ENCODE results near the gene SGIP1.
"Not testable (repeated sequence)": the region's sequence is repeated elsewhere in the genome, so short reads cannot be mapped to it uniquely, and the experiment has no call there.

GRCh38 chr1:66785800-66786199 lies 251.8 kb downstream of the SGIP1 start:
- TF ChIP-seq CTCF (IDR thresholded peaks at IDR 0.05; ENCODE audit: low read length); EZH2 (IDR thresholded peaks at IDR 0.05; ENCODE audit: borderline replicate concordance, low read length): not testable (repeated sequence)
